Heart left ventricle (tissue), 16 donors: Measurements from ENCODE around the gene NDST1. TPM values are rescaled to one million over a fixed set of nuclear protein-coding genes. Genes with fewer than 3 reads are reported as not detected.
"Not testable (repeated sequence)": the region's sequence is repeated elsewhere in the genome, so short reads cannot be mapped to it uniquely, and the experiment has no call there.

Experiments
- ATAC-seq, 4 donors: fragments of 200-7000 bp; cut with Tn5 transposase; one replicate each; pipeline ENCODE4 v1.9.1; 2020 to 2022; ENCODE audit warnings: moderate library complexity in 4 of 4, mild to moderate bottlenecking in 3 of 4, moderate number of reproducible peaks in 1 of 4
- DNase-seq, 5 donors: peaks; one replicate each; pipeline ENCODE4 v3.0.0-alpha.2; 2020
- H3K27ac ChIP-seq, 12 donors: fragments of 200-600 bp; sonication (generic) in 4 of 12; one replicate each; pipeline versions ENCODE4 v1.5.0 to v1.8.0; 2016 to 2022; ENCODE audit warnings: mild to moderate bottlenecking in 2 of 12
- H3K27me3 ChIP-seq, 9 donors: fragments of 200-600 bp; sonication (generic) in 2 of 9; one replicate each; pipeline versions ENCODE4 v1.5.1 to v1.8.0; 2016 to 2022; ENCODE audit warnings: mild to moderate bottlenecking in 3 of 9
- H3K36me3 ChIP-seq, 9 donors: fragments of 200-600 bp; sonication (generic) in 2 of 9; one replicate each; pipeline versions ENCODE4 v1.5.0 to v1.8.0; 2018 to 2022; ENCODE audit warnings: mild to moderate bottlenecking in 2 of 9
- H3K4me1 ChIP-seq, 12 donors: fragments of 200-600 bp; sonication (generic) in 4 of 12; one replicate each; pipeline versions ENCODE4 v1.5.0 to v1.8.0; 2016 to 2022; ENCODE audit warnings: mild to moderate bottlenecking in 3 of 12
- H3K4me3 ChIP-seq, 12 donors: fragments of 200-600 bp; sonication (generic) in 4 of 12; one replicate each; pipeline versions ENCODE4 v1.5.0 to v1.8.0; 2017 to 2022; ENCODE audit warnings: mild to moderate bottlenecking in 9 of 12, moderate library complexity in 4 of 12
- H3K9me3 ChIP-seq, 12 donors: fragments of 200-600 bp; sonication (generic) in 4 of 12; one replicate each; pipeline versions ENCODE4 v1.5.0 to v1.8.0; 2016 to 2022; ENCODE audit warnings: mild to moderate bottlenecking in 1 of 12
- CTCF ChIP-seq, 12 donors: fragments of 200-600 bp; sonication (generic) in 4 of 12; IDR thresholded peaks; one replicate each; pipeline versions ENCODE4 v1.5.0 to v1.8.0; 2018 to 2022; ENCODE audit warnings: antibody characterized with exemption in 12 of 12, mild to moderate bottlenecking in 5 of 12
- POLR2A ChIP-seq, 2 donors: fragments of 450-650 bp; IDR thresholded peaks; one replicate each; pipeline ENCODE4 v1.6.1; 2017; ENCODE audit warnings: antibody characterized with exemption in 2 of 2, mild to moderate bottlenecking in 2 of 2, moderate library complexity in 2 of 2
- WGBS, 4 donors: extraction: QIAGEN DNeasy Blood & Tissue Kit in 2 of 4; methylation state at CpG; one replicate each; pipeline versions ENCODE4 v1.1.5 to v1.1.7; 2013 to 2018; 5-methylcytosine and 5-hydroxymethylcytosine counted together
- intact Hi-C, 10 donors: fragments of 100-400 bp; cut with DNase I; formaldehyde crosslinking; loops; one replicate each; pipeline versions ENCODE4 v1.11.1 to v1.14.2; 2022
- polyA plus RNA-seq, 2 donors: library from polyadenylated mRNA; stranded (reverse); fragments of 200-250 nt; gene quantifications; one replicate each; pipeline ENCODE4 v1.2.3, GENCODE V29; 2013
- total RNA-seq, 9 donors: library from RNA; depleted of rRNA in 2 of 9; stranded (reverse); fragments of >200 nt in 2 of 9; fragmentation: NEBNext Ultra II Directional in 3 of 9; extraction: Animal tissue kit (Norgen Biotek cat#: 25700) in 3 of 9; gene quantifications; one replicate each; pipeline versions ENCODE4 v1.1.0 to v1.2.4, GENCODE V29; 2016 to 2023
- donor health status: ischemic (EF 13 %, LVEDD 7.1; RV severe dilation, severe dysfunction).
- donor health status: healthy with polysubstance abuse.
- donor health status: DM: no; HTN: yes; CAD: no.
- donor health status: DM: no; HTN: no; CAD: no.
- donor health status: ischemic (EF 25% LVEDD 6.9; RV normal size, moderate dysfunction).
- donor health status: ischemic (EF 25% LVEDD 5.7; RV mildly dilated, moderate dysfunction).
- donor health status: healthy.
- donor health status: DM: yes; HTN: yes; CAD: no.
- donor health status: ischemic (EF 35%, LVEDD 5.7; RV mildly dilated, moderate dysfunction).
- donor health status: nonischemic (EF 11% LVEDD 7.7; RV severe dilation, severe dysfunction).
- donor health status: DM: yes; HTN: yes; CAD: no.
- donor health status: PGD.
- donor health status: ischemic (EF 29% LVEDD 5.4; RV normal size, mild dysfunction).
- donor health status: nonischemic (EF 23%, LVEDD 6.1; RV moderate dilation, normal function).

NDST1 gene
- total and polyA plus RNA-seq, 11 donors: 32.1 to 156 (median 68.5) TPM

- peak in 4 of 5 donors; percentile 63 to 74 (median 68) for DNase-seq
- intact Hi-C loops: no loop called here
- peaks cover 10 to 98% (median 79%) of the 10 kb centered on the region in 12 donors for H3K4me1 ChIP-seq
- no peak overlapping the region for H3K4me3 ChIP-seq
- 42 to 52% (median 48%) methylated on average over 13 of the region's 13 CpGs for WGBS, 4 donors
- TF ChIP-seq POLR2A (IDR thresholded peaks at IDR 0.05) (no peak), CTCF (IDR thresholded peaks at IDR 0.05) (no peak)
- peaks cover 0 to 27% (median 12%) of the 10 kb centered on the region in 9 donors for H3K36me3 ChIP-seq
- ATAC-seq: peak; percentile 24 to 35 (median 28)
- peak overlapping the region in 10 of 12 donors; percentile 24 to 57 (median 42) for H3K27ac ChIP-seq
- H3K27me3 ChIP-seq: no peaks in the 10 kb centered on the region
- H3K9me3 ChIP-seq: no peaks in the 10 kb centered on the region
Observed at GRCh38 chr5:150517272-150518152, 9.6 kb downstream of the NDST1 start.

GRCh38 chr5:150518712-150519559 is 11.0 kb downstream of the NDST1 start:
- intact Hi-C loops, DNase-seq, ATAC-seq, H3K4me3 ChIP-seq, H3K9me3 ChIP-seq, H3K27me3 ChIP-seq: not testable (repeated sequence)
- Histone ChIP-seq H3K4me1 (peaks cover 20 to 100% (median 85%) of the 10 kb centered on the region in 12 donors), H3K27ac (peak overlapping the region in 6 of 12 donors; percentile 3 to 89 (median 10)), H3K36me3 (peaks cover 0 to 27% (median 12%) of the 10 kb centered on the region in 9 donors)
- 80 to 86% (median 82%) methylated on average over 13 to 14 of the region's 14 CpGs for WGBS, 4 donors

- H3K27me3 ChIP-seq: no peaks in the 10 kb centered on the region
- DNase-seq: peak in 1 of 5 donors; percentile 28
- no peak for ATAC-seq
- no peaks in the 10 kb centered on the region for H3K9me3 ChIP-seq
- H3K4me3 ChIP-seq: no peak overlapping the region
- H3K27ac ChIP-seq: peak overlapping the region in 6 of 12 donors; percentile 3 to 89 (median 26)
- H3K36me3 ChIP-seq: peaks cover 0 to 27% (median 12%) of the 10 kb centered on the region in 9 donors
- TF ChIP-seq POLR2A (IDR thresholded peaks at IDR 0.05) (no peak), CTCF (IDR thresholded peaks at IDR 0.05) (no peak)
- 76 to 86% (median 78%) methylated on average over 10 of the region's 10 CpGs for WGBS, 4 donors
- intact Hi-C loops: no loop called here
- H3K4me1 ChIP-seq: peaks cover 20 to 100% (median 85%) of the 10 kb centered on the region in 12 donors
Observed at GRCh38 chr5:150519560-150519945, 11.6 kb downstream of the NDST1 start.

GRCh38 chr5:150519978-150520377 is 12.0 kb downstream of the NDST1 start:
- ATAC-seq (no peak), DNase-seq (peak in 1 of 5 donors; percentile 25)
- TF ChIP-seq CTCF (IDR thresholded peaks at IDR 0.05): no peak
- no peak for TF ChIP-seq POLR2A (IDR thresholded peaks at IDR 0.05)
- Histone ChIP-seq H3K36me3 (peaks cover 0 to 27% (median 12%) of the 10 kb centered on the region in 9 donors), H3K27me3 (no peaks in the 10 kb centered on the region), H3K4me3 (no peak overlapping the region), H3K27ac (peak overlapping the region in 4 of 12 donors; percentile 5 to 89 (median 64)), H3K9me3 (no peaks in the 10 kb centered on the region), H3K4me1 (peaks cover 23 to 100% (median 85%) of the 10 kb centered on the region in 12 donors)
- intact Hi-C loops: loop anchor here in 6 of 10 donors (2.0 to 5.0 kb wide), 4 partner anchors 33 to 63 kb away; no protein-coding TSS in a partner anchor
- WGBS, 4 donors: 88 to 94% (median 92%) methylated on average over 4 of the region's 4 CpGs
